Activated T-helper 2 cell treated with anti-CD3 and anti-CD28 coated beads, Interferon-gamma antibody, Interleukin-2, Interleukin-4, amounts not matched to agents 10 μg/mL and 5 μg/mL and 100 μg/mL, durations not matched to agents 14 hours and 24 hours and 36 hours (primary cell): ENCODE data around the gene FAHD1. TPM values are rescaled to one million over a fixed set of nuclear protein-coding genes. Genes with fewer than 3 reads are reported as not detected.

Experiments used
- DNase-seq: peaks from one replicate; pipeline ENCODE4 v3.0.0; 2021; ENCODE audit warnings: low spot score
- H3K27ac Mint-ChIP-seq: one replicate; pipeline ENCODE4 v1.8.0; 2021; ENCODE audit warnings: mixed read lengths
- H3K27me3 Mint-ChIP-seq: one replicate; pipeline ENCODE4 v1.8.0; 2021; ENCODE audit warnings: low read depth, mixed read lengths
- H3K36me3 Mint-ChIP-seq: one replicate; pipeline ENCODE4 v1.8.0; 2021; ENCODE audit warnings: low read depth, mixed read lengths
- H3K4me1 Mint-ChIP-seq: one replicate; pipeline ENCODE4 v1.8.0; 2021; ENCODE audit warnings: low read depth, mixed read lengths
- H3K4me3 Mint-ChIP-seq: one replicate; pipeline ENCODE4 v1.8.0; 2021; ENCODE audit warnings: low read depth, mild to moderate bottlenecking, moderate library complexity, mixed read lengths
- H3K9me3 Mint-ChIP-seq: one replicate; pipeline ENCODE4 v1.8.0; 2021; ENCODE audit warnings: mixed read lengths
- intact Hi-C: fragments of 100-400 bp; cut with micrococcal nuclease; formaldehyde crosslinking; loops from one replicate; pipeline ENCODE4 v1.15.1; 2023
- total RNA-seq: library from RNA; stranded (reverse); gene quantifications from 2 replicates; pipeline ENCODE4 v1.2.3, GENCODE V29; 2022

Gene FAHD1
- total RNA-seq, 1 donor from 2014 or later: 17.6 TPM

- Mint-ChIP-seq H3K27ac (no peak overlapping the region), H3K4me3 (peak overlapping the region; percentile 61), H3K27me3 (no peaks in the 10 kb centered on the region), H3K9me3 (no peaks in the 10 kb centered on the region), H3K36me3 (peaks cover 16% of the 10 kb centered on the region), H3K4me1 (peaks cover 11% of the 10 kb centered on the region)
- intact Hi-C loops: loop anchor here (5.0 kb wide), 1 partner anchor 78 kb away; the partner anchor contains the start of gene MAPK8IP3
- no peak for DNase-seq
Measured at GRCh38 chr16:1784977-1785845, 41.8 kb upstream of the FAHD1 start.

GRCh38 chr16:1785846-1786170, 41.2 kb upstream of the FAHD1 start:
- peaks cover 11% of the 10 kb centered on the region for H3K4me1 Mint-ChIP-seq
- no peaks in the 10 kb centered on the region for H3K27me3 Mint-ChIP-seq
- DNase-seq: no peak
- H3K36me3 Mint-ChIP-seq: peaks cover 16% of the 10 kb centered on the region
- H3K27ac Mint-ChIP-seq: no peak overlapping the region
- no peak overlapping the region for H3K4me3 Mint-ChIP-seq
- intact Hi-C loops: no loop called here
- H3K9me3 Mint-ChIP-seq: no peaks in the 10 kb centered on the region

- intact Hi-C loops: no loop called here
- DNase-seq: no peak
- no peak overlapping the region for H3K27ac Mint-ChIP-seq
- no peaks in the 10 kb centered on the region for H3K27me3 Mint-ChIP-seq
- H3K36me3 Mint-ChIP-seq: peaks cover 16% of the 10 kb centered on the region
- no peak overlapping the region for H3K4me3 Mint-ChIP-seq
- H3K4me1 Mint-ChIP-seq: peaks cover 7% of the 10 kb centered on the region
- no peaks in the 10 kb centered on the region for H3K9me3 Mint-ChIP-seq
Measured at GRCh38 chr16:1786242-1787055, 40.6 kb upstream of the FAHD1 start.

GRCh38 chr16:1787056-1787321, 40.0 kb upstream of the FAHD1 start:
- peaks cover 16% of the 10 kb centered on the region for H3K36me3 Mint-ChIP-seq
- DNase-seq: no peak
- intact Hi-C loops: no loop called here

GRCh38 chr16:1787322-1788094, 39.5 kb upstream of the FAHD1 start:
- H3K27me3 Mint-ChIP-seq: no peaks in the 10 kb centered on the region
- H3K4me1 Mint-ChIP-seq: peaks cover 2% of the 10 kb centered on the region
- no peak overlapping the region for H3K27ac Mint-ChIP-seq
- intact Hi-C loops: no loop called here
- DNase-seq: no peak
- no peaks in the 10 kb centered on the region for H3K9me3 Mint-ChIP-seq
- H3K36me3 Mint-ChIP-seq: peaks cover 16% of the 10 kb centered on the region
- H3K4me3 Mint-ChIP-seq: no peak overlapping the region

More at GRCh38 chr16:1787056-1787321, 40.0 kb upstream of the FAHD1 start:
- H3K4me1 Mint-ChIP-seq: peaks cover 2% of the 10 kb centered on the region
- no peak overlapping the region for H3K4me3 Mint-ChIP-seq
- no peak overlapping the region for H3K27ac Mint-ChIP-seq
- no peaks in the 10 kb centered on the region for H3K9me3 Mint-ChIP-seq
- no peaks in the 10 kb centered on the region for H3K27me3 Mint-ChIP-seq

- no peaks in the 10 kb centered on the region for H3K9me3 Mint-ChIP-seq
- intact Hi-C loops: no loop called here
- no peak overlapping the region for H3K4me3 Mint-ChIP-seq
- H3K27ac Mint-ChIP-seq: no peak overlapping the region
- peaks cover 2% of the 10 kb centered on the region for H3K4me1 Mint-ChIP-seq
- H3K27me3 Mint-ChIP-seq: no peaks in the 10 kb centered on the region
- DNase-seq: no peak
- peaks cover 15% of the 10 kb centered on the region for H3K36me3 Mint-ChIP-seq
Measured at GRCh38 chr16:1788095-1788707, 38.8 kb upstream of the FAHD1 start.

GRCh38 chr16:1788708-1789100, 38.3 kb upstream of the FAHD1 start:
- DNase-seq: no peak
- intact Hi-C loops: no loop called here
- Mint-ChIP-seq H3K27me3 (no peaks in the 10 kb centered on the region), H3K27ac (no peak overlapping the region), H3K9me3 (no peaks in the 10 kb centered on the region), H3K36me3 (peaks cover 12% of the 10 kb centered on the region), H3K4me1 (no peaks in the 10 kb centered on the region), H3K4me3 (no peak overlapping the region)

GRCh38 chr16:1789643-1790045, 37.4 kb upstream of the FAHD1 start:
- Mint-ChIP-seq H3K27me3 (no peaks in the 10 kb centered on the region), H3K36me3 (peaks cover 12% of the 10 kb centered on the region), H3K27ac (no peak overlapping the region), H3K4me3 (no peak overlapping the region), H3K4me1 (no peaks in the 10 kb centered on the region), H3K9me3 (no peaks in the 10 kb centered on the region)
- intact Hi-C loops: no loop called here
- no peak for DNase-seq

- Mint-ChIP-seq H3K27me3 (no peaks in the 10 kb centered on the region), H3K36me3 (peaks cover 10% of the 10 kb centered on the region), H3K27ac (no peak overlapping the region)
Measured at GRCh38 chr16:1790261-1790610, 36.8 kb upstream of the FAHD1 start.

GRCh38 chr16:1790611-1791255, 36.3 kb upstream of the FAHD1 start:
- Mint-ChIP-seq H3K36me3 (peaks cover 5% of the 10 kb centered on the region), H3K4me3 (no peak overlapping the region), H3K9me3 (no peaks in the 10 kb centered on the region), H3K27ac (no peak overlapping the region), H3K4me1 (no peaks in the 10 kb centered on the region), H3K27me3 (no peaks in the 10 kb centered on the region)
- no peak for DNase-seq
- intact Hi-C loops: no loop called here

More at GRCh38 chr16:1790261-1790610, 36.8 kb upstream of the FAHD1 start:
- H3K4me1 Mint-ChIP-seq: no peaks in the 10 kb centered on the region
- no peaks in the 10 kb centered on the region for H3K9me3 Mint-ChIP-seq
- intact Hi-C loops: no loop called here
- no peak for DNase-seq
- H3K4me3 Mint-ChIP-seq: no peak overlapping the region

GRCh38 chr16:1791256-1791942, 35.6 kb upstream of the FAHD1 start:
- H3K4me3 Mint-ChIP-seq: no peak overlapping the region
- DNase-seq: no peak
- no peaks in the 10 kb centered on the region for H3K4me1 Mint-ChIP-seq
- intact Hi-C loops: no loop called here
- H3K27ac Mint-ChIP-seq: no peak overlapping the region
- no peaks in the 10 kb centered on the region for H3K27me3 Mint-ChIP-seq
- no peaks in the 10 kb centered on the region for H3K9me3 Mint-ChIP-seq
- peaks cover 5% of the 10 kb centered on the region for H3K36me3 Mint-ChIP-seq
